ENCODE results near the gene CRTAP. TPM values are rescaled to one million over a fixed set of nuclear protein-coding genes. Genes with fewer than 3 reads are reported as not detected.
"Not testable (repeated sequence)": the region's sequence is repeated elsewhere in the genome, so short reads cannot be mapped to it uniquely, and the experiment has no call there.

CRTAP gene
- 100 to 1,000 TPM; 105 to 125 TPM for total RNA-seq
- polyA plus RNA-seq (ENCODE audit: insufficient read length in 2 of 2): 10 to 100 TPM; 63.2 to 80.8 TPM
- long read RNA-seq, donor 1, full-length matches to known transcripts: 8 of 22 reads
- long read RNA-seq, donor 1, partial matches to known transcripts: 14 of 22 reads
- long read RNA-seq, donor 1, other reads (novel, unspliced or antisense): 0 of 22 reads
- long read RNA-seq, donor 2, full-length matches to known transcripts: 6 of 6 reads
- long read RNA-seq, donor 2, partial matches to known transcripts: 0 of 6 reads
- long read RNA-seq, donor 2, other reads (novel, unspliced or antisense): 0 of 6 reads
- long read RNA-seq, donor 3, full-length matches to known transcripts: 7 of 14 reads
- long read RNA-seq, donor 3, partial matches to known transcripts: 7 of 14 reads
- long read RNA-seq, donor 3, other reads (novel, unspliced or antisense): 0 of 14 reads
- long read RNA-seq, donor 4, full-length matches to known transcripts: 40 of 52 reads
- long read RNA-seq, donor 4, partial matches to known transcripts: 12 of 52 reads
- long read RNA-seq, donor 4, other reads (novel, unspliced or antisense): 0 of 52 reads

GRCh38 chr3:33113772-33114621 lies at the start of gene CRTAP:
CRTAP (plus strand) TSS chr3:33114014; CDS start chr3:33114078, 64 bp downstream.
- Histone ChIP-seq H3K9me3 (ENCODE audit: control insufficient read depth, insufficient read depth, low read length) (no peaks in the 10 kb centered on the region), H3K4me3 (ENCODE audit: low read depth, low read length) (peak within 1 kb of the TSS; percentile 58)
- 0% methylated on average over 94 of the region's 98 CpGs for WGBS (ENCODE audit: insufficient coverage)

DNA sequence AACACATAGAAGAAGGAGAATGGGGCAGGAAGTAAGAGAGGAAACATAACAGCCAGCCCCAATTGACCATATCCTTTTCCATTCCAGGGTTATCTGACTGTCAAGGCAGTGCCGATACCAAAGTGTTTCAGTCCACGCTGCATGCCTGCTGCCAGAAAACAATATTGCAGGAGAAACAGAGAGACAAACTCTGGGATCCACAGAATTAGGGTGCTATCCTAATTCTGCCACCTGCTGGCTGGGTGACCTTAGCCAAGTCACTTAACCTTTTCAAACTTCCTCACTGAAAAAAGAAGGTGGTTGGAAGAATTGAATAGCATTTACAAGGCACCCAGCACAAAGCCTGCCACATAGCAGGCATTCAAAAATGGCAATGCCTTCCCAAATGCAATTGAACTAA lies 48.9 kb upstream of the CRTAP start:
- Histone ChIP-seq H3K27ac (ENCODE audit: low read depth, low read length) (no peak overlapping the region), H3K36me3 (ENCODE audit: control insufficient read depth, insufficient read depth, low read length) (peaks cover 27% of the 10 kb centered on the region), H3K4me1 (ENCODE audit: control insufficient read depth, insufficient read depth, low read length) (no peaks in the 10 kb centered on the region), H3K27me3 (ENCODE audit: control insufficient read depth, insufficient read depth, low read length) (no peaks in the 10 kb centered on the region), H3K9me3 (ENCODE audit: control insufficient read depth, insufficient read depth, low read length) (no peaks in the 10 kb centered on the region), H3K4me3 (ENCODE audit: low read depth, low read length) (no peak overlapping the region)
- WGBS (ENCODE audit: insufficient coverage): 100% methylated on average over 2 of the region's 2 CpGs
- no peak for DNase-seq (ENCODE audit: low read depth in 4 of 6, low spot score in 6 of 6)

More at GRCh38 chr3:33113772-33114621, at the start of gene CRTAP:
- DNase-seq (ENCODE audit: low read depth in 4 of 6, low spot score in 6 of 6): peak; percentile 66 to 95 (median 78)
- Histone ChIP-seq H3K4me1 (ENCODE audit: control insufficient read depth, insufficient read depth, low read length) (peaks cover 16% of the 10 kb centered on the region), H3K27me3 (ENCODE audit: control insufficient read depth, insufficient read depth, low read length) (no peaks in the 10 kb centered on the region), H3K36me3 (ENCODE audit: control insufficient read depth, insufficient read depth, low read length) (no peaks in the 10 kb centered on the region), H3K27ac (ENCODE audit: low read depth, low read length) (peak within 1 kb of the TSS; percentile 91)

GRCh38 chr3:33067484-33067883 lies 46.3 kb upstream of the CRTAP start:
- DNase-seq (ENCODE audit: low read depth in 4 of 6, low spot score in 6 of 6): no peak
- Histone ChIP-seq H3K4me3 (ENCODE audit: low read depth, low read length) (no peak overlapping the region), H3K27ac (ENCODE audit: low read depth, low read length) (no peak overlapping the region), H3K9me3 (ENCODE audit: control insufficient read depth, insufficient read depth, low read length) (no peaks in the 10 kb centered on the region), H3K27me3 (ENCODE audit: control insufficient read depth, insufficient read depth, low read length) (no peaks in the 10 kb centered on the region), H3K4me1 (ENCODE audit: control insufficient read depth, insufficient read depth, low read length) (no peaks in the 10 kb centered on the region), H3K36me3 (ENCODE audit: control insufficient read depth, insufficient read depth, low read length) (peaks cover 19% of the 10 kb centered on the region)
- WGBS (ENCODE audit: insufficient coverage): no CpG with 5 or more reads among the region's 3 CpGs

DNA sequence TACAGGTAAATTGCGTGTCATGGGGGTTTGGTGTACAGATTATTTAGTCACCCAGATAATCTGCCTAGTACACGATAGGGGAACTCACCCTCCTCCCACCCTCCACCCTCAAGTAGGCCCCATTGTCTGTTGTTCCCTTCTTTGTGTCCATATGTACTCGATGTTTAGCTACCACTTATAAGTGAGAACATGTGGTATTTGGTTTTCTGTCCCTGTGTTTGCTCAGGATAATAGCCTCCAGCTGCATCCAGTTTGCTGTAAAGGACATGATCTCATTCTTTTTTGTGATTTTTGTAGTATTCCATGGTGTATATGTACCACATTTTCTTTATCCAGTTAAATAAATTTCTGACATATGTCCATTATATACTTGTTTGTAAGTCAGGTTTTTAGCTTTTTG lies 44.0 kb upstream of the CRTAP start:
- H3K36me3 ChIP-seq (ENCODE audit: control insufficient read depth, insufficient read depth, low read length); H3K27ac ChIP-seq (ENCODE audit: low read depth, low read length); DNase-seq (ENCODE audit: low read depth in 4 of 6, low spot score in 6 of 6); H3K4me3 ChIP-seq (ENCODE audit: low read depth, low read length); H3K27me3 ChIP-seq (ENCODE audit: control insufficient read depth, insufficient read depth, low read length); H3K4me1 ChIP-seq (ENCODE audit: control insufficient read depth, insufficient read depth, low read length); H3K9me3 ChIP-seq (ENCODE audit: control insufficient read depth, insufficient read depth, low read length): not testable (repeated sequence)
- no CpG with 5 or more reads among the region's 3 CpGs for WGBS (ENCODE audit: insufficient coverage)

DNA sequence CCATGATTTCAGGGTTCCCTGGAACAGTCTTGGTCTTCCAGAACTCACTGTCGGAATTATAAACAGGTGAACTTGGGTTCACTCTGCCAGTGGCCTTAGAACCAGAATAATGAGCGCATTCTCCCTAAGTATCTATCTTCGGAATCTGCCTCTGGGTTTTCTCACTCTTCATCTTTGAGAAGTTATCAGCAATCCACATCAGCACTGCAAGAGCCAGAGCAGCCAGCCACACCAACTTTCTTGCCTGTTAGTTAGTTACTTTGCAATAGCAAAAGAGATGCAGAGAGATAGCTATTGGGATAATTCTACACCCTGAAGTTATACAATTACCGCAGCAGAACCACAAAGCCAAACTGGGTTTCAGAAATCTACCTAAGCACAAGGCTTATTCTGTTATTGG lies 42.6 kb upstream of the CRTAP start:
- Histone ChIP-seq H3K9me3 (ENCODE audit: control insufficient read depth, insufficient read depth, low read length) (no peaks in the 10 kb centered on the region), H3K4me1 (ENCODE audit: control insufficient read depth, insufficient read depth, low read length) (no peaks in the 10 kb centered on the region), H3K27me3 (ENCODE audit: control insufficient read depth, insufficient read depth, low read length) (no peaks in the 10 kb centered on the region), H3K27ac (ENCODE audit: low read depth, low read length) (no peak overlapping the region), H3K4me3 (ENCODE audit: low read depth, low read length) (no peak overlapping the region), H3K36me3 (ENCODE audit: control insufficient read depth, insufficient read depth, low read length) (peaks cover 11% of the 10 kb centered on the region)
- no peak for DNase-seq (ENCODE audit: low read depth in 4 of 6, low spot score in 6 of 6)
- 98% methylated on average over 4 of the region's 4 CpGs for WGBS (ENCODE audit: insufficient coverage)

- Histone ChIP-seq H3K27me3 (ENCODE audit: control insufficient read depth, insufficient read depth, low read length) (no peaks in the 10 kb centered on the region), H3K27ac (ENCODE audit: low read depth, low read length) (no peak overlapping the region), H3K36me3 (ENCODE audit: control insufficient read depth, insufficient read depth, low read length) (peaks cover 14% of the 10 kb centered on the region), H3K4me3 (ENCODE audit: low read depth, low read length) (no peak overlapping the region), H3K4me1 (ENCODE audit: control insufficient read depth, insufficient read depth, low read length) (no peaks in the 10 kb centered on the region), H3K9me3 (ENCODE audit: control insufficient read depth, insufficient read depth, low read length) (no peaks in the 10 kb centered on the region)
- WGBS (ENCODE audit: insufficient coverage): no CpG with 5 or more reads among the region's 1 CpG
- no peak for DNase-seq (ENCODE audit: low read depth in 4 of 6, low spot score in 6 of 6)
Measured at GRCh38 chr3:33071946-33072345, 41.9 kb upstream of the CRTAP start.

GRCh38 chr3:33074217-33075067 lies 39.4 kb upstream of the CRTAP start:
- no peaks in the 10 kb centered on the region for H3K27me3 ChIP-seq (ENCODE audit: control insufficient read depth, insufficient read depth, low read length)
- H3K4me1 ChIP-seq (ENCODE audit: control insufficient read depth, insufficient read depth, low read length): no peaks in the 10 kb centered on the region
- DNase-seq (ENCODE audit: low read depth in 4 of 6, low spot score in 6 of 6): peak in 4 of 6 donors; percentile 14 to 53 (median 36)
- H3K36me3 ChIP-seq (ENCODE audit: control insufficient read depth, insufficient read depth, low read length): peaks cover 7% of the 10 kb centered on the region
- WGBS (ENCODE audit: insufficient coverage): 0% methylated on average over 4 of the region's 13 CpGs
- no peak overlapping the region for H3K4me3 ChIP-seq (ENCODE audit: low read depth, low read length)
- no peak overlapping the region for H3K27ac ChIP-seq (ENCODE audit: low read depth, low read length)
- no peaks in the 10 kb centered on the region for H3K9me3 ChIP-seq (ENCODE audit: control insufficient read depth, insufficient read depth, low read length)

DNA sequence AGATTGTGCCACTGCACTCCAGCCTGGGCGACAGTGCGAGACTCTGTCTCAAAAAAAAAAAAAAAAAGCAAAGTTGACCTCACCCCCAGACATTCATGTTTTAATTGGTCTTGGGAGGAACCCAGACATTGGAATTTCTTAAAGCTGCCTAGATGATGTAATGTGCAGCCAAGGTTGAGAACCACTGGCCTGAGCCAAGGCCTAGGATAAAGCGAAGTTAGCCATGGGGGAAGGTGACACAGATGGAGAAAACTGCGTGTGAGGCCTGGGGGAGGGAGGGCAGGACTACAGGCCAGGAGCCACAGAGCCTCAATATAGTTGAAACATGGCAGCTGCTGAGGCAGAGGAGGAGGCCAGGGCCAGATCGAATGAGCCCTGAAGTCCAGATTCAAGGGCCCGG lies 37.8 kb upstream of the CRTAP start:
- H3K27me3 ChIP-seq (ENCODE audit: control insufficient read depth, insufficient read depth, low read length): no peaks in the 10 kb centered on the region
- H3K4me3 ChIP-seq (ENCODE audit: low read depth, low read length): no peak overlapping the region
- H3K4me1 ChIP-seq (ENCODE audit: control insufficient read depth, insufficient read depth, low read length): no peaks in the 10 kb centered on the region
- peaks cover 7% of the 10 kb centered on the region for H3K36me3 ChIP-seq (ENCODE audit: control insufficient read depth, insufficient read depth, low read length)
- no peak for DNase-seq (ENCODE audit: low read depth in 4 of 6, low spot score in 6 of 6)
- no peaks in the 10 kb centered on the region for H3K9me3 ChIP-seq (ENCODE audit: control insufficient read depth, insufficient read depth, low read length)
- no peak overlapping the region for H3K27ac ChIP-seq (ENCODE audit: low read depth, low read length)
- WGBS (ENCODE audit: insufficient coverage): 97% methylated on average over 4 of the region's 6 CpGs

DNA sequence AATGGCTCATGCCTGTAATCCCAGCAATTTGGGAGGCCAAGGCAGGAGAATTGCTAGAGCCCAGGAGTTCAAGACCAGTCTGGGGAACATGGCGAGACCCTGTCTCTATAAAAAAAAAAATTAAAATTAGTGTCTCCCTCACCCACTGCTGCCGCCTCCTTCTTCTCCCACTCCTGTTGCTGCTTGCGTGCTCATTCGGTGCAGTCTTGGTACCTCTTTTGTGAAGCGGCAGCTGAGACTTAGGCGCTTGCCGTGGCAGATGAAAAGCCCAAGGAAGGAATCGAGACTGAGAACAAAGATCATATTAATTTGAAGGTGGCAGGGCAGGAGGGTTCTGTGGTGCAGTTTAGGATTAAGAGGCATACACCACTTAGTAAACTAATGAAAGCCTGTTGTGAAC lies 36.9 kb upstream of the CRTAP start:
- Histone ChIP-seq H3K4me3 (ENCODE audit: low read depth, low read length) (no peak overlapping the region), H3K36me3 (ENCODE audit: control insufficient read depth, insufficient read depth, low read length) (peaks cover 7% of the 10 kb centered on the region), H3K27ac (ENCODE audit: low read depth, low read length) (no peak overlapping the region), H3K27me3 (ENCODE audit: control insufficient read depth, insufficient read depth, low read length) (no peaks in the 10 kb centered on the region), H3K9me3 (ENCODE audit: control insufficient read depth, insufficient read depth, low read length) (no peaks in the 10 kb centered on the region), H3K4me1 (ENCODE audit: control insufficient read depth, insufficient read depth, low read length) (no peaks in the 10 kb centered on the region)
- WGBS (ENCODE audit: insufficient coverage): 93% methylated on average over 3 of the region's 8 CpGs
- no peak for DNase-seq (ENCODE audit: low read depth in 4 of 6, low spot score in 6 of 6)
